ENCODE measurements around the gene GHRHR. TPM values are rescaled to one million over a fixed set of nuclear protein-coding genes. Genes with fewer than 3 reads are reported as not detected.

GHRHR gene
- total and polyA plus RNA-seq, 9 of the 15 experiments (the other 6 are each of a cell fraction or from before 2014, with no cell fraction given), result not detected

- TF ChIP-seq ARHGAP35 (IDR thresholded peaks at IDR 0.05; ENCODE audit: partially characterized antibody), result peak; percentile 51
- peak; percentile 60; the same call in 1 of the 2 replicates for TF ChIP-seq ZBTB7A (IDR thresholded peaks at IDR 0.05; ENCODE audit: borderline replicate concordance, control insufficient read depth, low read depth, low read length)
- TF ChIP-seq ATF3 (IDR thresholded peaks at IDR 0.05), result no peak
- TF ChIP-seq ATF3 (CRISPR knock-in tag; conservative IDR thresholded peaks at IDR 0.05), result no peak
- TF ChIP-seq THRA (IDR thresholded peaks at IDR 0.05), result no peak
- TF ChIP-seq ZNF165 (CRISPR knock-in tag; IDR thresholded peaks at IDR 0.05; ENCODE audit: borderline replicate concordance), result no peak
- peak; percentile 34; the same call in 1 of the 2 replicates for TF ChIP-seq ZNF274 (IDR thresholded peaks at IDR 0.05; ENCODE audit: borderline replicate concordance, low read depth, low read length)
- peak; percentile 69; the same call in 1 of the 2 replicates for TF ChIP-seq CHAMP1 (IDR thresholded peaks at IDR 0.05)
- TF ChIP-seq TBP (optimal IDR thresholded peaks at IDR 0.05; ENCODE audit: low read depth, low read length), result peak; percentile 27
- TF ChIP-seq TFAM (CRISPR knock-in tag; conservative IDR thresholded peaks at IDR 0.05), result no peak
- TF ChIP-seq BMI1 (IDR thresholded peaks at IDR 0.05; ENCODE audit: low read length), result no peak
- no peak for TF ChIP-seq BRCA1 (IDR thresholded peaks at IDR 0.05)
- no peak for TF ChIP-seq BRCA1 (CRISPR knock-in tag; IDR thresholded peaks at IDR 0.05)
- TF ChIP-seq TOE1 (IDR thresholded peaks at IDR 0.05; ENCODE audit: borderline replicate concordance), result peak; percentile 71; the same call in 1 of the 2 replicates
- no peak for TF ChIP-seq TOE1 (CRISPR knock-in tag; IDR thresholded peaks at IDR 0.05; ENCODE audit: borderline replicate concordance, low read depth)
- TF ChIP-seq ZKSCAN3 (CRISPR knock-in tag; IDR thresholded peaks at IDR 0.05), result no peak
- TF ChIP-seq ATF7 (IDR thresholded peaks at IDR 0.05), result peak; percentile 63
- TF ChIP-seq E2F5 (CRISPR knock-in tag; IDR thresholded peaks at IDR 0.05), result no peak
- TF ChIP-seq STAT5B (CRISPR knock-in tag; IDR thresholded peaks at IDR 0.05), result no peak
- no peak for TF ChIP-seq SIX5 (IDR thresholded peaks at IDR 0.05; ENCODE audit: borderline replicate concordance in 1 of 2, insufficient read depth in 1 of 2, low read depth in 1 of 2, low read length in 2 of 2)
- no peak for TF ChIP-seq ZNF717 (CRISPR knock-in tag; IDR thresholded peaks at IDR 0.05)
- no peak for TF ChIP-seq ZNF778 (CRISPR knock-in tag; IDR thresholded peaks at IDR 0.05)
- peak; percentile 40; the same call in 1 of the 2 replicates for TF ChIP-seq PYGO2 (tag; IDR thresholded peaks at IDR 0.05)
- TF ChIP-seq NR1H2 (CRISPR knock-in tag; IDR thresholded peaks at IDR 0.05), result no peak
- no peak for TF ChIP-seq RFX5 (IDR thresholded peaks at IDR 0.05; ENCODE audit: low read depth, low read length)
- TF ChIP-seq PCBP1 (IDR thresholded peaks at IDR 0.05; ENCODE audit: low read depth, low read length, poor library complexity, severe bottlenecking), result no peak
Observed at GRCh38 chr7:30915005-30915601, 48.6 kb upstream of the GHRHR start (continued).

Measured in K562 (cell line).